HL-60 (cell line): Measurements from ENCODE around the gene FILIP1L.

Experiments used
- DNase-seq, 2 experiments: peaks; one replicate each; pipeline ENCODE4 v3.0.0-alpha.2; 2010 to 2020; ENCODE audit warnings: low read depth in 1 of 2, low spot score in 1 of 2
- H3K27ac ChIP-seq: fragments of 250-450 bp; sonication (Bioruptor Pico); replicated peaks from 2 replicates; pipeline ENCODE4 v1.5.1; 2020; ENCODE audit warnings: mild to moderate bottlenecking, moderate library complexity
- H3K27me3 ChIP-seq: fragments of 250-450 bp; sonication (Bioruptor Pico); 2 replicates; pipeline ENCODE4 v1.5.1; 2021; ENCODE audit warnings: mild to moderate bottlenecking, moderate library complexity; ENCODE audit not compliant: insufficient read depth, poor library complexity, severe bottlenecking
- H3K4me3 ChIP-seq: replicated peaks from 2 replicates; pipeline ENCODE4 v1.5.1; 2011; ENCODE audit warnings: mild to moderate bottlenecking, control low read depth, low read length; ENCODE audit not compliant: insufficient read depth
- CTCF ChIP-seq: IDR thresholded peaks from one replicate; pipeline ENCODE4 v1.5.1; 2011; ENCODE audit warnings: low read length, control low read depth, inconsistent platforms; ENCODE audit not compliant: insufficient read depth
- GABPA ChIP-seq: IDR thresholded peaks from 2 replicates; pipeline ENCODE4 v1.6.1; 2012; ENCODE audit warnings: low read depth
- POLR2AphosphoS5 ChIP-seq: IDR thresholded peaks from 2 replicates; pipeline ENCODE4 v1.6.1; 2012; ENCODE audit warnings: low read depth
- REST ChIP-seq: IDR thresholded peaks from 2 replicates; pipeline ENCODE4 v1.6.1; 2012; ENCODE audit warnings: low read depth; ENCODE audit not compliant: insufficient replicate concordance
- SPI1 ChIP-seq: IDR thresholded peaks from 2 replicates; pipeline ENCODE4 v1.6.1; 2012; ENCODE audit warnings: low read depth, mild to moderate bottlenecking, borderline replicate concordance

FILIP1L gene

GRCh38 chr3:99875929-99876841 lies 238.1 kb downstream of the FILIP1L start:
- H3K27ac ChIP-seq, result peak overlapping the region; percentile 78
- TF ChIP-seq CTCF (no peak), POLR2AphosphoS5 (0 out of 2 replicates have a peak, but pooled peaks have one; percentile 46), SPI1 (peak; percentile 40; the same call in 1 of the 2 replicates)
- no peaks in the 10 kb centered on the region for H3K27me3 ChIP-seq
- DNase-seq, result peak in 1 of 2 experiments; percentile 75
- H3K4me3 ChIP-seq, result peak overlapping the region; percentile 75

- H3K4me3 ChIP-seq, result peak overlapping the region; percentile 75
- DNase-seq, result peak in 1 of 2 experiments; percentile 36
- H3K27ac ChIP-seq, result peak overlapping the region; percentile 58
These were observed 238.7 kb downstream of the FILIP1L start for GRCh38 chr3:99875581-99875928.

GRCh38 chr3:99874237-99875002 lies 239.9 kb downstream of the FILIP1L start:
- Histone ChIP-seq H3K27me3 (no peaks in the 10 kb centered on the region), H3K27ac (no peak overlapping the region), H3K4me3 (peak overlapping the region; percentile 75)
- TF ChIP-seq GABPA (no peak), REST (no peak), POLR2AphosphoS5 (no peak), SPI1 (no peak), CTCF (no peak)
- no peak for DNase-seq

More at GRCh38 chr3:99875581-99875928, 238.7 kb downstream of the FILIP1L start:
- no peak for TF ChIP-seq REST
- no peak for TF ChIP-seq CTCF
- no peak for TF ChIP-seq POLR2AphosphoS5
- TF ChIP-seq GABPA, result no peak
- no peak for TF ChIP-seq SPI1
- H3K27me3 ChIP-seq, result no peaks in the 10 kb centered on the region
